Measurements from ENCODE around the gene PLEKHM2. TPM values are rescaled to one million over a fixed set of nuclear protein-coding genes. Genes with fewer than 3 reads are reported as not detected.
A peak's percentile ranks its signal among the peaks of the same experiment; 100 is the strongest.

Gene PLEKHM2
- total RNA-seq, 5 donors from 2014 or later (not counting 1 experiment from before 2014, with no cell fraction given), result 52.5 to 65.2 (median 59.6) TPM

- DNase-seq, result no peak
- POLR2A ChIA-PET, result no interaction called here
- CTCF ChIA-PET, result no interaction called here
- Histone ChIP-seq H3K4me1 (ENCODE audit: control insufficient read depth in 1 of 2, extremely low read depth in 1 of 2, insufficient read depth in 2 of 2, low read length in 2 of 2) (peaks cover 0 to 17% of the 10 kb centered on the region in 2 experiments), H3K27me3 (replicated peaks in 1 of 2; ENCODE audit: control insufficient read depth in 2 of 2, extremely low read depth in 1 of 2, insufficient read depth in 2 of 2, low read length in 1 of 2) (no peaks in the 10 kb centered on the region), H3K27ac (ENCODE audit: low read length) (no peak overlapping the region), H3K36me3 (ENCODE audit: control insufficient read depth in 2 of 2, extremely low read depth in 1 of 2, insufficient read depth in 1 of 2, low read length in 1 of 2) (no peaks in the 10 kb centered on the region), H3K9me3 (no peaks in the 10 kb centered on the region), H3K4me3 (ENCODE audit: control insufficient read depth in 1 of 2, extremely low read depth in 1 of 2, low read length in 1 of 2) (no peak overlapping the region)
- H3K9me3 Mint-ChIP-seq, result no peaks in the 10 kb centered on the region
- no peaks in the 10 kb centered on the region for H3K36me3 Mint-ChIP-seq
- no peaks in the 10 kb centered on the region for H3K27me3 Mint-ChIP-seq
- ATAC-seq (replicated peaks in 1 of 4), result no peak
- H3K4me1 Mint-ChIP-seq, result peaks cover 5 to 11% (median 7%) of the 10 kb centered on the region in 3 donors
- WGBS (ENCODE audit: insufficient coverage), result 96% methylated on average over 10 of the region's 11 CpGs
- H3K27ac Mint-ChIP-seq, result no peak overlapping the region
- no peak overlapping the region for H3K4me3 Mint-ChIP-seq
Observed at GRCh38 chr1:15680131-15680530, 4.0 kb upstream of the PLEKHM2 start.

GRCh38 chr1:15680561-15681348, 3.4 kb upstream of the PLEKHM2 start:
- CTCF ChIA-PET, result interaction anchor here in 1 of 2 donors (0.6 kb wide), 1 partner anchor 113 kb away, joined by 3 read pairs; no protein-coding TSS in a partner anchor

GRCh38 chr1:15681349-15682292, 2.5 kb upstream of the PLEKHM2 start:
- CTCF ChIA-PET, result interaction anchor here (0.5 to 0.6 kb wide), 3 partner anchors 30 to 112 kb away, joined by 3 to 6 read pairs (median 5); no protein-coding TSS in a partner anchor
- Mint-ChIP-seq H3K27me3 (no peaks in the 10 kb centered on the region), H3K36me3 (no peaks in the 10 kb centered on the region), H3K4me3 (peak overlapping the region; percentile 31 to 78 (median 77)), H3K4me1 (peaks cover 18 to 21% (median 18%) of the 10 kb centered on the region in 3 donors), H3K9me3 (no peaks in the 10 kb centered on the region), H3K27ac (no peak overlapping the region)
- DNase-seq, result no peak
- Histone ChIP-seq H3K36me3 (ENCODE audit: control insufficient read depth in 2 of 2, extremely low read depth in 1 of 2, insufficient read depth in 1 of 2, low read length in 1 of 2) (no peaks in the 10 kb centered on the region), H3K27me3 (replicated peaks in 1 of 2; ENCODE audit: control insufficient read depth in 2 of 2, extremely low read depth in 1 of 2, insufficient read depth in 2 of 2, low read length in 1 of 2) (no peaks in the 10 kb centered on the region), H3K27ac (ENCODE audit: low read length) (no peak overlapping the region), H3K9me3 (no peaks in the 10 kb centered on the region), H3K4me3 (ENCODE audit: control insufficient read depth in 1 of 2, extremely low read depth in 1 of 2, low read length in 1 of 2) (no peak overlapping the region), H3K4me1 (ENCODE audit: control insufficient read depth in 1 of 2, extremely low read depth in 1 of 2, insufficient read depth in 2 of 2, low read length in 2 of 2) (peaks cover 7 to 27% of the 10 kb centered on the region in 2 experiments)
- no peak for ATAC-seq (replicated peaks in 1 of 4)
- WGBS (ENCODE audit: insufficient coverage), result 100% methylated on average over 3 of the region's 12 CpGs
- POLR2A ChIA-PET, result interaction anchor here in 1 of 2 donors (0.6 kb wide), 1 partner anchor 110 kb away, joined by 7 read pairs; no protein-coding TSS in a partner anchor

More at GRCh38 chr1:15680561-15681348, 3.4 kb upstream of the PLEKHM2 start:
- Mint-ChIP-seq H3K4me3 (peak overlapping the region in 1 of 3 donors; percentile 7), H3K36me3 (no peaks in the 10 kb centered on the region), H3K27ac (no peak overlapping the region), H3K27me3 (no peaks in the 10 kb centered on the region), H3K4me1 (peaks cover 11 to 17% (median 14%) of the 10 kb centered on the region in 3 donors), H3K9me3 (no peaks in the 10 kb centered on the region)
- H3K4me1 ChIP-seq (ENCODE audit: control insufficient read depth in 1 of 2, extremely low read depth in 1 of 2, insufficient read depth in 2 of 2, low read length in 2 of 2), result peaks cover 5 to 19% of the 10 kb centered on the region in 2 experiments
- no peaks in the 10 kb centered on the region for H3K9me3 ChIP-seq
- H3K27me3 ChIP-seq (replicated peaks in 1 of 2; ENCODE audit: control insufficient read depth in 2 of 2, extremely low read depth in 1 of 2, insufficient read depth in 2 of 2, low read length in 1 of 2), result no peaks in the 10 kb centered on the region
- POLR2A ChIA-PET, result no interaction called here
- no CpG with 5 or more reads among the region's 7 CpGs for WGBS (ENCODE audit: insufficient coverage)
- ATAC-seq (replicated peaks in 1 of 4) (no peak), DNase-seq (no peak)
- H3K27ac ChIP-seq (ENCODE audit: low read length), result no peak overlapping the region
- H3K36me3 ChIP-seq (ENCODE audit: control insufficient read depth in 2 of 2, extremely low read depth in 1 of 2, insufficient read depth in 1 of 2, low read length in 1 of 2), result no peaks in the 10 kb centered on the region
- H3K4me3 ChIP-seq (ENCODE audit: control insufficient read depth in 1 of 2, extremely low read depth in 1 of 2, low read length in 1 of 2), result no peak overlapping the region

- Mint-ChIP-seq H3K9me3 (no peaks in the 10 kb centered on the region), H3K27me3 (no peaks in the 10 kb centered on the region), H3K36me3 (peaks cover 6% of the 10 kb centered on the region), H3K4me3 (peak overlapping the region; percentile 68 to 78 (median 77)), H3K27ac (peak overlapping the region; percentile 76 to 84), H3K4me1 (peaks cover 28 to 34% (median 29%) of the 10 kb centered on the region in 3 donors)
- Histone ChIP-seq H3K4me1 (ENCODE audit: control insufficient read depth in 1 of 2, extremely low read depth in 1 of 2, insufficient read depth in 2 of 2, low read length in 2 of 2) (peaks cover 7 to 35% of the 10 kb centered on the region in 2 experiments), H3K27me3 (replicated peaks in 1 of 2; ENCODE audit: control insufficient read depth in 2 of 2, extremely low read depth in 1 of 2, insufficient read depth in 2 of 2, low read length in 1 of 2) (no peaks in the 10 kb centered on the region), H3K4me3 (ENCODE audit: control insufficient read depth in 1 of 2, extremely low read depth in 1 of 2, low read length in 1 of 2) (no peak overlapping the region), H3K27ac (ENCODE audit: low read length) (no peak overlapping the region), H3K9me3 (no peaks in the 10 kb centered on the region), H3K36me3 (ENCODE audit: control insufficient read depth in 2 of 2, extremely low read depth in 1 of 2, insufficient read depth in 1 of 2, low read length in 1 of 2) (no peaks in the 10 kb centered on the region)
- WGBS (ENCODE audit: insufficient coverage), result 90% methylated on average over 4 of the region's 4 CpGs
- ChIA-PET POLR2A (no interaction called here), CTCF (no interaction called here)
- ATAC-seq (replicated peaks in 1 of 4) (no peak), DNase-seq (no peak)
Observed at GRCh38 chr1:15682936-15683341, 1.2 kb upstream of the PLEKHM2 start.

DNA sequence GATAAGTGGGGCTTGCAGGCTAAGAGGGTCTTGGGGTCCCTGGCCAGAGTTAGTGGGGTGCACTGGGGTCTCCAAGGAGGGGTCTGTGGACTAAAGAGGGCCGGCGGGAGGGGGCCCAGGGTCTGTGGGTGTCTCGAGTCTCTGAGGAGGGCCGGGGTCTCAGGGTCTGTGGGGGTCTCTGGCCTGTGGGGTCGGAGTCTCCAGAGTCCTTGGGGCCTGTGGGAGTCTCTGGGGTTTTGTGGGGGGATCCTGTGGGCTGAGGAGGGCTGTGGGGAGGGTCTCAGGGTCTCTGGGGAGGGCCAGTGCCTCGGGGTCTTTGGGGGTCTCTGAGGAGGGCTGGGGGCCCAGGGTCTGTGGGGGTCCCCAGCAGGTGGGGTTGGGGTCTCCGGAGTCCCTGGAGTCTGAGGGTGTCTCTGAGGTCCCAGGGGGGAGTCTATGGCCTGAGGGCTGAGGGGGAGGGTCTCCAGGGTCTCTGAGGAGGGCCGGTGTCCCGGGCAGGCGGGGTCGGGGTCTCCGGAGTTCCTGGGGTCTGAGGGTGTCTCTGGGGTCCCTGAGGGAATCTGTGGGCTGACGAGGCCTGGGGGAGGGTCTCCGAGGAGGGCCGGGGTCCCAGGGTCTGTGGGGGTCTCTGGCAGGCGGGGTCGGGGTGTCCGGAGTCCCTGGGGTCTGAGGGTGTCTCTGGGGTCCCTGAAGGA, 628 bp upstream of the PLEKHM2 start:
- peak overlapping the region; percentile 98 for H3K27ac ChIP-seq (ENCODE audit: low read length)
- peaks cover 6% of the 10 kb centered on the region for H3K36me3 Mint-ChIP-seq

More for the DNA sequence above, 628 bp upstream of the PLEKHM2 start:
- POLR2A ChIA-PET, result no interaction called here
- Histone ChIP-seq H3K27me3 (replicated peaks in 1 of 2; ENCODE audit: control insufficient read depth in 2 of 2, extremely low read depth in 1 of 2, insufficient read depth in 2 of 2, low read length in 1 of 2) (no peaks in the 10 kb centered on the region), H3K36me3 (ENCODE audit: control insufficient read depth in 2 of 2, extremely low read depth in 1 of 2, insufficient read depth in 1 of 2, low read length in 1 of 2) (no peaks in the 10 kb centered on the region), H3K9me3 (no peaks in the 10 kb centered on the region), H3K4me3 (ENCODE audit: control insufficient read depth in 1 of 2, extremely low read depth in 1 of 2, low read length in 1 of 2) (peak overlapping the region; percentile 79 to 98), H3K4me1 (ENCODE audit: control insufficient read depth in 1 of 2, extremely low read depth in 1 of 2, insufficient read depth in 2 of 2, low read length in 2 of 2) (peaks cover 7 to 35% of the 10 kb centered on the region in 2 experiments)
- peak overlapping the region; percentile 31 to 76 for H3K27ac Mint-ChIP-seq
- no peaks in the 10 kb centered on the region for H3K9me3 Mint-ChIP-seq
- peak overlapping the region; percentile 68 to 78 (median 77) for H3K4me3 Mint-ChIP-seq
- H3K27me3 Mint-ChIP-seq, result no peaks in the 10 kb centered on the region
- CTCF ChIA-PET, result no interaction called here
- no peak for ATAC-seq (replicated peaks in 1 of 4)
- 42% methylated on average over 17 of the region's 18 CpGs for WGBS (ENCODE audit: insufficient coverage)
- peak in 1 of 35 experiments; percentile 0 for DNase-seq
- peaks cover 30 to 39% (median 32%) of the 10 kb centered on the region in 3 donors for H3K4me1 Mint-ChIP-seq

All from T-cell (primary cell).